Lung (tissue), 12 donors: Measurements from ENCODE around the gene HOXC9. TPM values are rescaled to one million over a fixed set of nuclear protein-coding genes. Genes with fewer than 3 reads are reported as not detected.

ENCODE experiments used
- ATAC-seq: fragments of 200-7000 bp; cut with Tn5 transposase; one replicate; pipeline ENCODE4 v1.9.1; 2020; ENCODE audit warnings: moderate number of reproducible peaks; ENCODE audit not compliant: insufficient read depth, low FRiP score
- DNase-seq, 3 donors: peaks; one replicate each; pipeline ENCODE4 v3.0.0-alpha.2; 2013 to 2017
- H3K27ac ChIP-seq, 2 donors: one replicate each; pipeline ENCODE4 v1.5.1; 2013; ENCODE audit warnings: mild to moderate bottlenecking in 2 of 2, moderate library complexity in 2 of 2, control low read depth in 1 of 2, inconsistent platforms in 1 of 2, low read depth in 1 of 2, low read length in 1 of 2
- H3K27me3 ChIP-seq, 3 donors: one replicate each; pipeline ENCODE4 v1.5.1; 2013; ENCODE audit warnings: low read length in 2 of 3; ENCODE audit not compliant: control insufficient read depth in 3 of 3, insufficient read depth in 3 of 3
- H3K36me3 ChIP-seq, 4 donors: one replicate each; pipeline ENCODE4 v1.5.1; 2013; ENCODE audit warnings: low read length in 4 of 4, mild to moderate bottlenecking in 1 of 4, moderate library complexity in 1 of 4; ENCODE audit not compliant: control insufficient read depth in 4 of 4, insufficient read depth in 4 of 4
- H3K4me1 ChIP-seq, 5 donors: one replicate each; pipeline ENCODE4 v1.5.1; 2013; ENCODE audit warnings: low read length in 5 of 5, mild to moderate bottlenecking in 2 of 5, moderate library complexity in 1 of 5; ENCODE audit not compliant: control insufficient read depth in 5 of 5, insufficient read depth in 5 of 5
- H3K4me3 ChIP-seq: one replicate; pipeline ENCODE4 v1.5.1; 2013; ENCODE audit warnings: mild to moderate bottlenecking, control low read depth, moderate library complexity
- H3K9ac ChIP-seq, 2 donors: one replicate each; pipeline ENCODE4 v1.5.1; 2013; ENCODE audit warnings: low read length in 2 of 2, control low read depth in 1 of 2; ENCODE audit not compliant: insufficient read depth in 1 of 2
- H3K9me3 ChIP-seq, 4 donors: one replicate each; pipeline ENCODE4 v1.5.1; 2013; ENCODE audit warnings: low read length in 3 of 4, mild to moderate bottlenecking in 1 of 4, moderate library complexity in 1 of 4; ENCODE audit not compliant: control insufficient read depth in 4 of 4, insufficient read depth in 3 of 4
- CTCF ChIP-seq: IDR thresholded peaks from 2 replicates; pipeline ENCODE4 v1.5.1; 2012; ENCODE audit warnings: mild to moderate bottlenecking; ENCODE audit errors: control extremely low read depth, extremely low read depth
- WGBS, 2 donors: extraction: QIAGEN DNeasy Blood & Tissue Kit; methylation state at CpG; one replicate each; pipeline ENCODE4 v1.1.7; 2013; 5-methylcytosine and 5-hydroxymethylcytosine counted together
- polyA plus RNA-seq, 2 donors: library from polyadenylated mRNA; stranded (reverse); fragments of 200-250 nt; gene quantifications; one replicate each; pipeline ENCODE4 v1.2.1, GENCODE V29; 2013
- total RNA-seq, 2 donors: library from RNA; depleted of rRNA in 1 of 2; stranded (reverse); fragments of >200 nt in 1 of 2; gene quantifications; one replicate each; pipeline ENCODE4 v1.2.1, GENCODE V29; 2014 to 2021
- donor health status: control.
- donor health status: control.
- donor health status: Bipolar disorder and iron deficiency.
- donor health status: healthy.
- donor health status: DM: yes; HTN: yes; CAD: no.

HOXC9 gene
- total and polyA plus RNA-seq, 4 donors: 0.08 to 0.18 TPM; not detected in 2

- DNase-seq (no peak), ATAC-seq (no peak)
- 44 to 59% methylated on average over 6 of the region's 6 CpGs for WGBS, 2 donors
- TF ChIP-seq CTCF: no peak
- H3K27ac ChIP-seq: no peak overlapping the region
- H3K4me3 ChIP-seq: no peak overlapping the region
- H3K9me3 ChIP-seq: peaks cover 0 to 7% (median 0%) of the 10 kb centered on the region in 4 donors
- peaks cover 0 to 52% (median 12%) of the 10 kb centered on the region in 5 donors for H3K4me1 ChIP-seq
- H3K27me3 ChIP-seq: peaks cover 7 to 95% (median 76%) of the 10 kb centered on the region in 3 donors
- no peaks in the 10 kb centered on the region for H3K36me3 ChIP-seq
- no peak overlapping the region for H3K9ac ChIP-seq
These were observed 49.1 kb downstream of the HOXC9 start for GRCh38 chr12:54049108-54049507.

- 21 to 37% methylated on average over 2 of the region's 2 CpGs for WGBS, 2 donors
- Histone ChIP-seq H3K4me1 (peaks cover 0 to 52% (median 13%) of the 10 kb centered on the region in 5 donors), H3K27me3 (peaks cover 7 to 91% (median 72%) of the 10 kb centered on the region in 3 donors), H3K9ac (no peak overlapping the region), H3K4me3 (no peak overlapping the region), H3K27ac (no peak overlapping the region), H3K9me3 (peaks cover 0 to 7% (median 0%) of the 10 kb centered on the region in 4 donors), H3K36me3 (no peaks in the 10 kb centered on the region)
- TF ChIP-seq CTCF: no peak
- DNase-seq (peak in 1 of 3 donors; percentile 30), ATAC-seq (no peak)
These were observed 50.5 kb downstream of the HOXC9 start for GRCh38 chr12:54050482-54050810.

- ATAC-seq (no peak), DNase-seq (no peak)
- Histone ChIP-seq H3K27me3 (peaks cover 7 to 91% (median 70%) of the 10 kb centered on the region in 3 donors), H3K9me3 (peaks cover 0 to 7% (median 0%) of the 10 kb centered on the region in 4 donors), H3K4me3 (no peak overlapping the region), H3K4me1 (peaks cover 0 to 59% (median 14%) of the 10 kb centered on the region in 5 donors), H3K36me3 (no peaks in the 10 kb centered on the region), H3K27ac (no peak overlapping the region), H3K9ac (no peak overlapping the region)
- 26 to 44% methylated on average over 12 of the region's 12 CpGs for WGBS, 2 donors
- no peak for TF ChIP-seq CTCF
These were observed 51.3 kb downstream of the HOXC9 start for GRCh38 chr12:54051026-54051842.
